H1 (cell line): ENCODE results near the gene AGR3. TPM values are rescaled to one million over a fixed set of nuclear protein-coding genes. Genes with fewer than 3 reads are reported as not detected.

ENCODE experiments used
- CTCF ChIA-PET: fragments of 300-600 bp; sonication (Branson Sonifier 250); formaldehyde crosslinking; loops from one replicate; lab custom pipeline; 2021; ENCODE audit not compliant: partially characterized antibody; lab: Charles Lee
- POLR2A ChIA-PET: fragments of 300-600 bp; sonication (Branson Sonifier 250); formaldehyde crosslinking; loops from one replicate; lab custom pipeline; 2021; ENCODE audit warnings: inconsistent platforms; ENCODE audit not compliant: partially characterized antibody; lab: Charles Lee
- DNase-seq, 2 experiments: peaks; one replicate each; pipeline versions ENCODE4 v3.0.0 to v3.0.0-alpha.2; 2010 to 2022; ENCODE audit warnings: low spot score in 2 of 2, low read depth in 1 of 2, mixed read lengths in 1 of 2
- FAIRE-seq: peaks from 2 replicates; lab custom pipeline; 2011; peaks lifted over from hg19 to GRCh38; lab: Jason Lieb, UNC
- H2AFZ ChIP-seq: 2 replicates; pipeline ENCODE4 v1.8.1; 2012; ENCODE audit warnings: low read length, inconsistent platforms
- H2AK5ac ChIP-seq: 2 replicates; pipeline ENCODE4 v1.6.1; 2013; ENCODE audit warnings: low read depth, low read length
- H2BK120ac ChIP-seq: replicated peaks from 2 replicates; pipeline ENCODE3; 2013; ENCODE audit warnings: low read depth, low read length, inconsistent platforms
- H2BK12ac ChIP-seq: 2 replicates; pipeline ENCODE4 v1.6.1; 2013; ENCODE audit warnings: low read depth, low read length
- H2BK15ac ChIP-seq: 2 replicates; pipeline ENCODE4 v1.6.1; 2013; ENCODE audit warnings: low read length
- H2BK20ac ChIP-seq: 2 replicates; pipeline ENCODE4 v1.6.1; 2013; ENCODE audit warnings: low read length
- H2BK5ac ChIP-seq: 2 replicates; pipeline ENCODE4 v1.6.1; 2013; ENCODE audit warnings: low read depth, low read length
- H3K14ac ChIP-seq: 2 replicates; pipeline ENCODE4 v1.6.1; 2013; ENCODE audit warnings: inconsistent platforms; ENCODE audit not compliant: insufficient read length
- H3K18ac ChIP-seq: 2 replicates; pipeline ENCODE4 v1.6.1; 2013; ENCODE audit warnings: low read length; ENCODE audit errors: extremely low read depth
- H3K23ac ChIP-seq: 2 replicates; pipeline ENCODE4 v1.6.1; 2013; ENCODE audit warnings: inconsistent platforms; ENCODE audit not compliant: insufficient read length
- H3K23me2 ChIP-seq: 2 replicates; pipeline ENCODE4 v1.6.1; 2013; ENCODE audit warnings: low read depth, low read length
- H3K27ac ChIP-seq: 2 replicates; pipeline ENCODE4 v1.6.1; 2011; ENCODE audit warnings: low read depth, low read length, inconsistent platforms
- H3K27me3 ChIP-seq, 4 experiments: replicated peaks in 1 of 4; 1 replicate in 1 of 4; 2 replicates in 3 of 4; pipeline versions ENCODE4 v1.6.1 to v1.8.1; 2011 to 2013; ENCODE audit warnings: low read length in 3 of 4, mild to moderate bottlenecking in 3 of 4, inconsistent platforms in 2 of 4, mixed read lengths in 2 of 4, moderate library complexity in 1 of 4; ENCODE audit not compliant: control insufficient read depth in 3 of 4, insufficient read depth in 3 of 4; ENCODE audit errors: extremely low read depth in 1 of 4
- H3K36me3 ChIP-seq, 4 experiments: 2 replicates each; pipeline versions ENCODE4 v1.6.1 to v1.8.1; 2011 to 2013; ENCODE audit warnings: mild to moderate bottlenecking in 4 of 4, low read length in 3 of 4, moderate library complexity in 2 of 4, control low read depth in 1 of 4, inconsistent platforms in 1 of 4; ENCODE audit not compliant: insufficient read depth in 4 of 4, control insufficient read depth in 2 of 4
- H3K4ac ChIP-seq: replicated peaks from 2 replicates; pipeline ENCODE3; 2013; ENCODE audit warnings: low read length, low read depth, mixed read lengths, inconsistent platforms; ENCODE audit not compliant: insufficient read length
- H3K4me1 ChIP-seq, 4 experiments: replicated peaks in 1 of 4; 1 replicate in 1 of 4; 2 replicates in 3 of 4; pipeline versions ENCODE4 v1.6.1 to v1.8.1; 2011 to 2013; ENCODE audit warnings: low read length in 3 of 4, inconsistent platforms in 2 of 4, mixed read lengths in 1 of 4; ENCODE audit not compliant: insufficient read depth in 4 of 4, control insufficient read depth in 3 of 4
- H3K4me2 ChIP-seq, 2 experiments: 2 replicates each; pipeline versions ENCODE4 v1.6.1 to v1.8.1; 2011 to 2013; ENCODE audit warnings: low read depth in 2 of 2, low read length in 2 of 2, control low read depth in 1 of 2, inconsistent platforms in 1 of 2, mild to moderate bottlenecking in 1 of 2; ENCODE audit not compliant: insufficient read depth in 1 of 2
- H3K4me3 ChIP-seq, 4 experiments: fragments of 200-600, 300-600 bp in 1 of 4; sonication (generic), shearing (Covaris generic), sonication (Bioruptor Twin) in 1 of 4; 2 replicates each; pipeline versions ENCODE4 v1.5.1 to v1.8.1; 2011 to 2016; ENCODE audit warnings: low read length in 4 of 4, low read depth in 3 of 4, control low read depth in 2 of 4, inconsistent platforms in 2 of 4, mild to moderate bottlenecking in 2 of 4, mixed read lengths in 1 of 4, moderate library complexity in 1 of 4; ENCODE audit not compliant: insufficient read depth in 2 of 4; ENCODE audit errors: extremely low read depth in 1 of 4
- H3K56ac ChIP-seq: replicated peaks from 2 replicates; pipeline ENCODE3; 2013; ENCODE audit warnings: low read depth, mild to moderate bottlenecking, mixed read lengths, low read length, inconsistent platforms; ENCODE audit not compliant: insufficient read length
- H3K79me1 ChIP-seq: 2 replicates; pipeline ENCODE4 v1.6.1; 2013; ENCODE audit warnings: low read depth, low read length, control low read depth
- H3K79me2 ChIP-seq, 2 experiments: 2 replicates each; pipeline versions ENCODE4 v1.6.1 to v1.8.1; 2012 to 2013; ENCODE audit warnings: low read length in 2 of 2, mild to moderate bottlenecking in 2 of 2, inconsistent platforms in 1 of 2; ENCODE audit not compliant: insufficient read depth in 2 of 2, control insufficient read depth in 1 of 2
- H3K9ac ChIP-seq, 4 experiments: replicated peaks in 1 of 4; 1 replicate in 1 of 4; 2 replicates in 3 of 4; pipeline versions ENCODE4 v1.6.1 to v1.8.1; 2011 to 2013; ENCODE audit warnings: low read depth in 3 of 4, low read length in 3 of 4, control low read depth in 2 of 4, mild to moderate bottlenecking in 2 of 4, moderate library complexity in 2 of 4, inconsistent platforms in 1 of 4; ENCODE audit errors: extremely low read depth in 1 of 4
- H3K9me3 ChIP-seq, 2 experiments: 2 replicates each; pipeline versions ENCODE4 v1.6.1 to v1.8.1; 2012 to 2013; ENCODE audit warnings: mild to moderate bottlenecking in 2 of 2, moderate library complexity in 2 of 2, control low read depth in 1 of 2, inconsistent platforms in 1 of 2, low read depth in 1 of 2, low read length in 1 of 2, mixed read lengths in 1 of 2; ENCODE audit not compliant: insufficient read depth in 2 of 2
- H4K20me1 ChIP-seq, 2 experiments: replicated peaks in 1 of 2; 2 replicates each; pipeline versions ENCODE3 to v1.8.1; 2011 to 2013; ENCODE audit warnings: inconsistent platforms in 2 of 2, low read length in 2 of 2, mild to moderate bottlenecking in 1 of 2; ENCODE audit not compliant: insufficient read depth in 2 of 2, control insufficient read depth in 1 of 2
- H4K5ac ChIP-seq: 2 replicates; pipeline ENCODE4 v1.6.1; 2013; ENCODE audit warnings: low read length, low read depth, mixed read lengths, inconsistent platforms; ENCODE audit not compliant: insufficient read length
- H4K8ac ChIP-seq: 2 replicates; pipeline ENCODE4 v1.8.0; 2013; ENCODE audit warnings: mild to moderate bottlenecking, moderate library complexity, low read length, inconsistent platforms; ENCODE audit not compliant: insufficient read depth; ENCODE audit errors: extremely low read depth
- H4K91ac ChIP-seq: replicated peaks from 2 replicates; pipeline ENCODE3; 2013; ENCODE audit warnings: low read length, mixed read lengths, inconsistent platforms; ENCODE audit not compliant: insufficient read length
- CHD2 ChIP-seq: IDR thresholded peaks from 2 replicates; pipeline ENCODE4 v1.6.1; 2012; ENCODE audit warnings: low read length, improper control_type of control experiment
- EP300 ChIP-seq, 2 experiments: IDR thresholded peaks; 1 replicate in 1 of 2; 2 replicates in 1 of 2; pipeline ENCODE4 v1.6.1; 2011 to 2012; ENCODE audit warnings: low read depth in 2 of 2, low read length in 2 of 2, mild to moderate bottlenecking in 2 of 2, borderline replicate concordance in 1 of 2, inconsistent platforms in 1 of 2, moderate library complexity in 1 of 2
- RXRA ChIP-seq: IDR thresholded peaks from 2 replicates; pipeline ENCODE4 v1.6.1; 2011; ENCODE audit warnings: low read depth, mild to moderate bottlenecking, low read length, moderate library complexity; ENCODE audit not compliant: insufficient read depth
- SP1 ChIP-seq: IDR thresholded peaks from 2 replicates; pipeline ENCODE4 v1.6.1; 2011; ENCODE audit warnings: low read depth, low read length
- USF2 ChIP-seq: IDR thresholded peaks from 2 replicates; pipeline ENCODE4 v1.6.1; 2011; ENCODE audit warnings: low read length, improper control_type of control experiment
- WGBS, 2 experiments: shearing (Covaris generic) in 1 of 2; methylation state at CpG; one replicate each; pipeline versions ENCODE4 v1.1.6 to v1.1.7; 2013 to 2015; ENCODE audit warnings: low lambda C conversion rate in 2 of 2, mixed read lengths in 2 of 2, inconsistent platforms in 1 of 2, low coverage in 1 of 2, missing lambda C conversion rate in 1 of 2; ENCODE audit not compliant: insufficient replicate concordance in 2 of 2, insufficient coverage in 1 of 2, insufficient read length in 1 of 2; ENCODE audit errors: extremely low coverage in 1 of 2, missing lambda C conversion rate in 1 of 2; 5-methylcytosine and 5-hydroxymethylcytosine counted together
- polyA plus RNA-seq, 7 experiments: library from polyadenylated mRNA; depleted of rRNA in 3 of 7; stranded (reverse) in 5 of 7; unstranded in 2 of 7; fragments of >200 nt in 5 of 7; fragments of 200-250 nt in 2 of 7; gene quantifications; 1 replicate in 5 of 7; 2 replicates in 1 of 7; 4 replicates in 1 of 7; pipeline versions ENCODE4 v1.2.1 to v1.2.3, GENCODE V29; 2011 to 2013; ENCODE audit warnings: missing spikeins in 2 of 7, mixed read lengths in 2 of 7
- total RNA-seq: library from RNA; stranded (reverse); fragmentation: NEBNext Ultra II Directional; extraction: Animal tissue kit (Norgen Biotek cat#: 25700); gene quantifications from 2 replicates; pipeline ENCODE4 v1.2.1, GENCODE V29; 2021

AGR3 gene
- total and polyA plus RNA-seq, 2 of the 8 experiments (the other 6 are each of a cell fraction or from before 2014, with no cell fraction given): not detected

GRCh38 chr7:16851829-16852228 lies 30.0 kb downstream of the AGR3 start:
- WGBS, 2 experiments: 92% methylated on average over 2 of the region's 2 CpGs; no CpG with 5 or more reads in 1 of the 2 experiments
- POLR2A ChIA-PET: no interaction called here
- Histone ChIP-seq H4K91ac (no peak overlapping the region), H3K79me1 (no peaks in the 10 kb centered on the region), H3K4me3 (no peak overlapping the region), H4K5ac (no peak overlapping the region), H3K4ac (no peak overlapping the region), H3K56ac (no peak overlapping the region), H3K9me3 (no peaks in the 10 kb centered on the region), H3K27me3 (no peaks in the 10 kb centered on the region), H4K8ac (no peak overlapping the region), H3K27ac (no peak overlapping the region), H3K79me2 (no peaks in the 10 kb centered on the region), H3K4me2 (no peak overlapping the region), H2AK5ac (no peak overlapping the region), H2AFZ (no peak overlapping the region), H3K18ac (no peak overlapping the region), H3K36me3 (no peaks in the 10 kb centered on the region), H2BK5ac (no peak overlapping the region), H3K4me1 (no peaks in the 10 kb centered on the region; a peak in 1 of 7 replicates), H3K9ac (no peak overlapping the region), H3K23me2 (no peaks in the 10 kb centered on the region; the same call in 1 of the 2 replicates), H3K14ac (no peak overlapping the region), H4K20me1 (no peaks in the 10 kb centered on the region), H3K23ac (no peak overlapping the region), H2BK120ac (no peak overlapping the region), H2BK20ac (no peak overlapping the region), H2BK15ac (no peak overlapping the region), H2BK12ac (no peak overlapping the region)
- CTCF ChIA-PET: interaction anchor here (0.5 kb wide), 1 partner anchor 297 kb away, joined by 3 read pairs; no protein-coding TSS in a partner anchor
- no peak for FAIRE-seq
- DNase-seq: no peak
- no peak for TF ChIP-seq USF2
- no peak for TF ChIP-seq EP300 (IDR thresholded peaks at IDR 0.05; ENCODE audit: borderline replicate concordance in 1 of 2, low read depth in 2 of 2, low read length in 2 of 2)
- TF ChIP-seq RXRA: no peak
- TF ChIP-seq CHD2: no peak
- TF ChIP-seq SP1: no peak
